ENCODE results near the gene HIF3A. TPM values are rescaled to one million over a fixed set of nuclear protein-coding genes. Genes with fewer than 3 reads are reported as not detected.
"Not testable (repeated sequence)": the region's sequence is repeated elsewhere in the genome, so short reads cannot be mapped to it uniquely, and the experiment has no call there.

Gene HIF3A
- total RNA-seq, 1 donor from 2014 or later: 59.6 TPM

- no peak for DNase-seq
Observed at GRCh38 chr19:46361915-46362314, 65.1 kb downstream of the HIF3A start.

- no peak for DNase-seq
Observed at GRCh38 chr19:46364359-46364758, 67.5 kb downstream of the HIF3A start.

GRCh38 chr19:46365561-46365960 lies 68.7 kb downstream of the HIF3A start:
- DNase-seq: no peak

- no peak for DNase-seq
Observed at GRCh38 chr19:46366620-46367292, 69.9 kb downstream of the HIF3A start.

GRCh38 chr19:46367426-46367825 lies 70.6 kb downstream of the HIF3A start:
- DNase-seq: no peak

GRCh38 chr19:46368116-46368515 lies 71.3 kb downstream of the HIF3A start:
- DNase-seq: no peak

- no peak for DNase-seq
Observed at GRCh38 chr19:46369817-46370216, 73.0 kb downstream of the HIF3A start.

- no peak for DNase-seq
Observed at GRCh38 chr19:46371371-46371901, 74.6 kb downstream of the HIF3A start.

GRCh38 chr19:46372901-46373490 lies 76.2 kb downstream of the HIF3A start:
- DNase-seq: peak; percentile 34

- DNase-seq: no peak
Observed at GRCh38 chr19:46373491-46374359, 76.9 kb downstream of the HIF3A start.

GRCh38 chr19:46374536-46375475 lies 78.0 kb downstream of the HIF3A start:
- no peak for DNase-seq

- DNase-seq: not testable (repeated sequence)
Observed at GRCh38 chr19:46375476-46376067, 78.7 kb downstream of the HIF3A start.

GRCh38 chr19:46376241-46377153 lies 79.7 kb downstream of the HIF3A start:
- no peak for DNase-seq

GRCh38 chr19:46378268-46378667 lies 81.4 kb downstream of the HIF3A start:
- DNase-seq: peak; percentile 98

GRCh38 chr19:46380690-46381089 lies 83.8 kb downstream of the HIF3A start:
- no peak for DNase-seq

GRCh38 chr19:46381346-46381745 lies 84.5 kb downstream of the HIF3A start:
- DNase-seq: no peak

- no peak for DNase-seq
Observed at GRCh38 chr19:46381756-46382345, 85.0 kb downstream of the HIF3A start.

- no peak for DNase-seq
Observed at GRCh38 chr19:46383171-46383815, 86.5 kb downstream of the HIF3A start.

GRCh38 chr19:46383846-46384245 lies 87.0 kb downstream of the HIF3A start:
- no peak for DNase-seq

Measured in skin of body (tissue), 2 donors.